ENCODE data around the gene SLC25A4. TPM values are rescaled to one million over a fixed set of nuclear protein-coding genes. Genes with fewer than 3 reads are reported as not detected.

The SLC25A4 gene
- total and polyA plus RNA-seq, 12 donors, result 511 to 2,916 (median 1,758) TPM

DNA sequence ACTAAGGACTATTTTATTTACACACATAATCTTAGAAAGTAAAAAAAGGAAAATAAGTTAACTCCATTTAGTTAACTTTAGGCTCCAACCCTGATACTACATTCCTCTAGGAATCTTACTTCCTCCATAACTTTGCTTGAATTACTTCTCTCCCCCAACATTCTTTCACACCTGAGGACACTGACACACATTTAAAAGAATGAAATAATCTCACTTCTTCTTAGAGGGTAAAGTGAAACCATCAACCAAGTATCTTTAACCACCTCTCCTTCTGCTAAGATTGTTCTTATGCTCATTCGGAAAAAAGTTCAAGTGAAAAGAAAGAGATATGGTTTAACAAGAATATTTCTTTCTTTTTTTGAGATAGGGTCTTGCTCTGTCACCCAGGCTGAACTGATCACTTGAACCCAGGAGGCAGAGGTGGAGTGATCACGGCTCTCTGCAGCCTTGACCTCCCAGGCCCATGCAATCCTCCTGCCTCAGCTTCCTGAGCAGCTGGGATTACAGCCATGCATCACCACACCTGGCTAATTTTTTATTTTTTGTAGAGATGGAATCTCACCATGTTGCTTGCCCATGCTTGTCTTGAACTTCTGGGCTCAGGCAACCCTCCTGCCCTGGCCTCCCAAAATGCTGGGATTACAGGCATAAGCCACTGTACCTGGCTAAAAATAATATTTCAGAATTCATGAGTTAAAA is 28.5 kb downstream of the SLC25A4 start:
- TF ChIP-seq, protein P1, sequence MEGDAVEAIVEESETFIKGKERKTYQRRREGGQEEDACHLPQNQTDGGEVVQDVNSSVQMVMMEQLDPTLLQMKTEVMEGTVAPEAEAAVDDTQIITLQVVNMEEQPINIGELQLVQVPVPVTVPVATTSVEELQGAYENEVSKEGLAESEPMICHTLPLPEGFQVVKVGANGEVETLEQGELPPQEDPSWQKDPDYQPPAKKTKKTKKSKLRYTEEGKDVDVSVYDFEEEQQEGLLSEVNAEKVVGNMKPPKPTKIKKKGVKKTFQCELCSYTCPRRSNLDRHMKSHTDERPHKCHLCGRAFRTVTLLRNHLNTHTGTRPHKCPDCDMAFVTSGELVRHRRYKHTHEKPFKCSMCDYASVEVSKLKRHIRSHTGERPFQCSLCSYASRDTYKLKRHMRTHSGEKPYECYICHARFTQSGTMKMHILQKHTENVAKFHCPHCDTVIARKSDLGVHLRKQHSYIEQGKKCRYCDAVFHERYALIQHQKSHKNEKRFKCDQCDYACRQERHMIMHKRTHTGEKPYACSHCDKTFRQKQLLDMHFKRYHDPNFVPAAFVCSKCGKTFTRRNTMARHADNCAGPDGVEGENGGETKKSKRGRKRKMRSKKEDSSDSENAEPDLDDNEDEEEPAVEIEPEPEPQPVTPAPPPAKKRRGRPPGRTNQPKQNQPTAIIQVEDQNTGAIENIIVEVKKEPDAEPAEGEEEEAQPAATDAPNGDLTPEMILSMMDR (IDR thresholded peaks at IDR 0.05), result no peak
- H3K4me1 ChIP-seq, result peaks cover 0 to 14% (median 4%) of the 10 kb centered on the region in 9 donors
- peaks cover 0 to 75% (median 18%) of the 10 kb centered on the region in 9 donors for H3K36me3 ChIP-seq
- no peak overlapping the region for H3K4me3 ChIP-seq
- ATAC-seq, result no peak
- WGBS, 2 donors, result 90 to 96% methylated on average over 2 of the region's 2 CpGs
- H3K27ac ChIP-seq, result peak overlapping the region in 1 of 10 donors; percentile 23
- H3K27me3 ChIP-seq, result no peaks in the 10 kb centered on the region
- DNase-seq, result no peak
- no peaks in the 10 kb centered on the region for H3K9me3 ChIP-seq
- intact Hi-C loops (cut with DNase I), result no loop called here

DNA sequence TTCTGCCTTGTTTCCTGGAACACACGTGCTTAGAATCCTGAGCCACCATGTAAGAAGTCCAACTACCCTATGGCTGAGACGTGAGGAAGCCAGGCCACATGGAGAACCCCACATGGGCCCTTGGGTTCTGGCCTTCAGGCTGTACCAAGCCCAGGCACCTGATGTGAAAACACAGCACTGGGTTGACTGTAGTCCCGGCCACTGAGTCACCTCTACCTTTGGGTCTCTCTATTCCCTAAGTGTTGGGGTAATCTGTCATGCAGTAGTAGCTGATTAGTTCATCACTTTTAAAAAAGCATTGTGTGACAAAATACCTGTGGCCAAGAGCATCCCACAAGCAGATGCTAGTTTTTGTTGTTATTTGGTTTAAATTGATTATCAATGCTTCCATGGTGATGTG is 36.4 kb downstream of the SLC25A4 start:
- no peak for ATAC-seq
- no peak overlapping the region for H3K27ac ChIP-seq
- intact Hi-C loops (cut with DNase I), result no loop called here

DNA sequence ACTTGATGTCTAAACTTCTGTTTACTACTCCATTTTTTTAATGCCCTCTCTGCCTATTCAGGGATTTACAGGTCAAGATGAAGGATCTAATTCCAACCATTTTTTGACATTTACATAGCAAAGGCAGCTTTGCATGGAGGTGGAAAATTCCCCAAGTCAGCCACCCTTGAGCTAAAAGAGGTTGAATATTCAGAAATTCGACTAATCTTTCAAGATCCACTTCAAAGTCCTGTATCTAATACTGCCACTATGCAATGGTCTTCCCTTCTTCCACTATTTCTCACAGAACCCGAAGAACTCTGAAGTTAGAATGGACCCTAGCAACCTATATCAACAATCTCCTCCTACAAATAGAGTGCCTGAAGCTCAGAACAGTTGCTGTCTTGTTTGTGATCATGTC is 39.2 kb downstream of the SLC25A4 start:
- Histone ChIP-seq H3K4me1 (peaks cover 0 to 9% (median 0%) of the 10 kb centered on the region in 9 donors), H3K27me3 (no peaks in the 10 kb centered on the region), H3K27ac (no peak overlapping the region), H3K36me3 (peaks cover 0 to 6% (median 0%) of the 10 kb centered on the region in 9 donors), H3K4me3 (no peak overlapping the region), H3K9me3 (no peaks in the 10 kb centered on the region)
- DNase-seq, result no peak
- intact Hi-C loops (cut with DNase I), result loop anchor here in 5 of 10 donors (5.0 to 10.0 kb wide), 6 partner anchors 40 to 177 kb away; partner anchors contain the start of gene SLC25A4 (in 1 of the 5)
- 63 to 76% methylated on average over 2 of the region's 2 CpGs for WGBS, 2 donors
- TF ChIP-seq, protein P1 (IDR thresholded peaks at IDR 0.05), result no peak
- no peak for ATAC-seq

More for the DNA sequence above, 36.4 kb downstream of the SLC25A4 start:
- 90 to 92% methylated on average over 3 of the region's 3 CpGs for WGBS, 2 donors
- H3K4me1 ChIP-seq, result peaks cover 0 to 9% (median 0%) of the 10 kb centered on the region in 9 donors
- no peak overlapping the region for H3K4me3 ChIP-seq
- H3K36me3 ChIP-seq, result peaks cover 0 to 25% (median 6%) of the 10 kb centered on the region in 9 donors
- H3K9me3 ChIP-seq, result no peaks in the 10 kb centered on the region
- DNase-seq, result no peak
- TF ChIP-seq, protein P1 (IDR thresholded peaks at IDR 0.05), result no peak
- H3K27me3 ChIP-seq, result no peaks in the 10 kb centered on the region

DNA sequence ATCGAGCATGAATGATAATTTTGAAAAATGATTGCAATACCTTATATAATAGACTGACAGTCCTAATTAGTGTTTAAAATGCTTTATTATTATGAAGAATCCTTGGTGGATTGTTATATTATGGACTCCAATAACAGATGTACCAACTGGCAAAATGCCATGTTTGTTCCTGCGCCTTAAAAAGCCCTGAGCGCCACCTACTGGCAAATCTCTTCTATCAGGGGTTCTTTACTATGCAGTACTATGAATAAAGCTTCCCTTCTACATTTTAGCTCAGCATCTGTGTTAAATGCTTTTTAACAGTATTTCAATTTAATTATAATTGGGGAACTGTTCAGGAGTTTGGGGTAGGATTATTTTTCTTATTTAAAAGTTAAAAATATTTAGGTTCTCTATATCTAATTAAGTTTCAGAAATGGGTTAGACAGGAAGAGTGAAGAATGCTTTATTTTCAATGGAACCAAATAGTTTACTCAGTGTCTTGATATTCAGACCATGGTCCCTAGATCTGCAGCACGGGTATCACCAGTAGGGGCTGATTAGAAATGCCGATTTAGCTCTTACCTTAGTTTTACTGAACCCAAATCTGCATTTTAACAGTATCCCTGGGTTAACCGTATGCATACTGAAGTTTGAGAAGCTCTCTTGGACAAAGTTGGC is 40.7 kb downstream of the SLC25A4 start:
- no peaks in the 10 kb centered on the region for H3K27me3 ChIP-seq
- H3K27ac ChIP-seq, result no peak overlapping the region
- peaks cover 0 to 9% (median 0%) of the 10 kb centered on the region in 9 donors for H3K4me1 ChIP-seq
- TF ChIP-seq, protein P1 (IDR thresholded peaks at IDR 0.05), result peak; percentile 74 to 96 (median 88)
- WGBS, 2 donors, result 40 to 42% methylated on average over 6 of the region's 6 CpGs
- DNase-seq (peak; percentile 37 to 90), ATAC-seq (peak; percentile 50 to 90 (median 69))
- no peak overlapping the region for H3K4me3 ChIP-seq
- intact Hi-C loops (cut with DNase I), result loop anchor here in 6 of 10 donors (1.0 to 10.0 kb wide), 7 partner anchors 41 to 179 kb away; partner anchors contain the start of gene SLC25A4 (in 1 of the 6)
- H3K9me3 ChIP-seq, result no peaks in the 10 kb centered on the region
- H3K36me3 ChIP-seq, result peaks cover 0 to 21% (median 0%) of the 10 kb centered on the region in 9 donors
